ENCODE results near the gene PSPH.

The PSPH gene

DNA sequence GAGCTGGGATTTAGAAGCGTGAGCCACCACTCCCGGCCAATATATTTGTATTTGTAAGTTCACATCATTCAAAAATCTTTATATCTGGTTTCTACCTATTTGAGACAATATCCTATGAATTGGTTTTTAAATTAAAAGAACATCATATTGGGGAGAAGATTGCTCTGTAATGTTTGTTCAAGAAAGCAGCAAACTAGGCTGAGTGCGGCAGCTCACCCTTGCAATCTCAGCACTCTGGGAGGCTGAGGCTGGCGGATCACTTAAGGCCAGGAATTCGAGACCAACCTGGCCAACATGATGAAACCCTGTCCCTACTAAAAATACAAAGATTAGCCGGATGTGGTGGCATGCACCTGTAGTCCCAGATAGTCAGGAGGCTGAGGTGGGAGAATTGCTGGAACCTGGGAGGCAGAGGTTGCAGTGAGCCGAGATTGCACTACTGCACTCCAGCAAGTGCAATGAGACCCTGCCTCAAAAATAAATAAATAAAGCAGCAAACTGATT lies 77.4 kb downstream of the PSPH start:
- TF ChIP-seq, protein P1, sequence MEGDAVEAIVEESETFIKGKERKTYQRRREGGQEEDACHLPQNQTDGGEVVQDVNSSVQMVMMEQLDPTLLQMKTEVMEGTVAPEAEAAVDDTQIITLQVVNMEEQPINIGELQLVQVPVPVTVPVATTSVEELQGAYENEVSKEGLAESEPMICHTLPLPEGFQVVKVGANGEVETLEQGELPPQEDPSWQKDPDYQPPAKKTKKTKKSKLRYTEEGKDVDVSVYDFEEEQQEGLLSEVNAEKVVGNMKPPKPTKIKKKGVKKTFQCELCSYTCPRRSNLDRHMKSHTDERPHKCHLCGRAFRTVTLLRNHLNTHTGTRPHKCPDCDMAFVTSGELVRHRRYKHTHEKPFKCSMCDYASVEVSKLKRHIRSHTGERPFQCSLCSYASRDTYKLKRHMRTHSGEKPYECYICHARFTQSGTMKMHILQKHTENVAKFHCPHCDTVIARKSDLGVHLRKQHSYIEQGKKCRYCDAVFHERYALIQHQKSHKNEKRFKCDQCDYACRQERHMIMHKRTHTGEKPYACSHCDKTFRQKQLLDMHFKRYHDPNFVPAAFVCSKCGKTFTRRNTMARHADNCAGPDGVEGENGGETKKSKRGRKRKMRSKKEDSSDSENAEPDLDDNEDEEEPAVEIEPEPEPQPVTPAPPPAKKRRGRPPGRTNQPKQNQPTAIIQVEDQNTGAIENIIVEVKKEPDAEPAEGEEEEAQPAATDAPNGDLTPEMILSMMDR (conservative IDR thresholded peaks at IDR 0.05), result no peak
- TF ChIP-seq ZFX (IDR thresholded peaks at IDR 0.05), result no peak
- no peak overlapping the region for H3K27ac ChIP-seq

DNA sequence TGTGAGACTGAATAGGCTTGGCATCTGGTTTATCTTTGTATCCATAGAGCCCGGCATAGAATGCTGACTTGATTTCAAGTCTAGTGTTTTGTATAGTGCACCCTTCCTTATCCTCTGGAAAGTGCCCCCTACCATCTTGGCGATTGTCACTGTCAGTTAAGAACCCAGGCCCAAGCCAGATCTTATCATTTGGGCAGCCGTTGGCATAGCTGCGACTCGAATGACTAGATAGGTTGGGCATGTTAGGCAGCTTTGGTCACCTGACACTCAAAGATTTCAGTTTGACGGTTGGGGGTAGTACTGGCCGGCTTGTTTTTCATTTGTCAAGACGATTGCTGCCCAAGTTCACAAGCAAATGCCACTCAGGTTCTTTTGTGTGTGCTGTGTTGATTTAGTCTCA lies 80.3 kb downstream of the PSPH start:
- TF ChIP-seq ZFX (IDR thresholded peaks at IDR 0.05), result no peak
- TF ChIP-seq, protein P1 (conservative IDR thresholded peaks at IDR 0.05), result no peak
- H3K27ac ChIP-seq, result peak overlapping the region; percentile 15; the same call in 1 of the 2 replicates

DNA sequence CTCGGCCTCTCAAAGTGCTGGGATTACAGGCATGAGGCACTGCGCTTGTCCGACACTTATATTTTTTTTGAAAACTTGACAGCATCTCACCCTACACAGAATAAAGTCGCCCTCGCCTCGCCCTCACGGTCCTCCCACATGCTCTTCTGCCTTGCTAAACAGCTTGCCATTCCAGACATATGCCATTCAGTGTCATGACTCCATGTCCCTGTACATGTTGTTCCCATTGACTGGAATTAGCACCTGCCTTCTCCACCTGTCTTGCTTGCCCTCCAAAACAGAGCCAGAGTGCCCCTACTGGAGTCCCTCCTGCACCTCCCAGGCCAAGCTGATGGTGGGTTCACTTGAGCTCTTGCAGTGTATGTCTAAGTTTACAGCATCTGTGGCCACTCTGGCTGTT lies 80.7 kb downstream of the PSPH start:
- TF ChIP-seq ZFX (IDR thresholded peaks at IDR 0.05), result no peak
- TF ChIP-seq, protein P1 (conservative IDR thresholded peaks at IDR 0.05), result no peak
- H3K27ac ChIP-seq, result peak overlapping the region; percentile 15; the same call in 1 of the 2 replicates

DNA sequence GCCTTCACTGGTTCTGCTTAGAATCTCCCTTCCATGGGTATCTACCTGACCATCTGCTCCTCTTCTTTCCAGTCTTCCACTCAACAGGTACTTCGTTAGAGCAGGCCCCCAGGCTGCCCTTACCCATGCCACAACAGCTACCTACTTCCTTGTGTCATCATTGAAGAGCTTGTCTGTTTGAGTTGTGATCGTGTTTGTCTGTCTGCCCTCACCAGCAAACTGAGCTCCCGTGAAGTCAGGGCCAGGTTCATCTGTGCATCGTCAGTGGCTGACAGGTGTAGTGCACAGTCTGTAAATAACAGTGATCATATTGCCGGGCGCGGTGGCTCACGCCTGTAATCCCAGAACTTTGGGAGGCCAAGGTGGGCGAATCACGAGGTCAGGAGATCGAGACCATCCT lies 81.9 kb downstream of the PSPH start:
- TF ChIP-seq, protein P1 (conservative IDR thresholded peaks at IDR 0.05), result no peak
- no peak overlapping the region for H3K27ac ChIP-seq

DNA sequence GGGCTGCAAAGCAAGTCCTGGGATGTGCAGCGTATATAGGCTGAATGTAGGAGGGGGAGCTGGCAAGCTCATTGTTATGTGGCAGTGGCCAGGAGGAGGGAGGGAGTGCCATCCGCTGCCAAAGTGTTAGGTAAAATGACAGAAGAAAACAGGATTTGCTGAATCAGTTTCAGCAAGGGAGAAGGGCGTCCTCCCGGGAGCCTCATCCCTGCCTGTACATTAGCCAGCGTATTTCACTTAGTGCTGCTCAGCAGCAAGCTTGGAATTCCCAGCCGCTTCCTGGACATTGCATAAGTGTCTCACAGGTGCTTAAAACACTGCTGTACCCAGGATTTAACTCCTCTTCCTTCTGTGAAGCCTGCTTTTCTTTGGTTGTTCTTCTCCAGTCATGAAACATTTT lies 84.4 kb downstream of the PSPH start:
- H3K27ac ChIP-seq, result no peak overlapping the region
- TF ChIP-seq, protein P1 (conservative IDR thresholded peaks at IDR 0.05), result no peak
- no peak for TF ChIP-seq ZFX (IDR thresholded peaks at IDR 0.05)

DNA sequence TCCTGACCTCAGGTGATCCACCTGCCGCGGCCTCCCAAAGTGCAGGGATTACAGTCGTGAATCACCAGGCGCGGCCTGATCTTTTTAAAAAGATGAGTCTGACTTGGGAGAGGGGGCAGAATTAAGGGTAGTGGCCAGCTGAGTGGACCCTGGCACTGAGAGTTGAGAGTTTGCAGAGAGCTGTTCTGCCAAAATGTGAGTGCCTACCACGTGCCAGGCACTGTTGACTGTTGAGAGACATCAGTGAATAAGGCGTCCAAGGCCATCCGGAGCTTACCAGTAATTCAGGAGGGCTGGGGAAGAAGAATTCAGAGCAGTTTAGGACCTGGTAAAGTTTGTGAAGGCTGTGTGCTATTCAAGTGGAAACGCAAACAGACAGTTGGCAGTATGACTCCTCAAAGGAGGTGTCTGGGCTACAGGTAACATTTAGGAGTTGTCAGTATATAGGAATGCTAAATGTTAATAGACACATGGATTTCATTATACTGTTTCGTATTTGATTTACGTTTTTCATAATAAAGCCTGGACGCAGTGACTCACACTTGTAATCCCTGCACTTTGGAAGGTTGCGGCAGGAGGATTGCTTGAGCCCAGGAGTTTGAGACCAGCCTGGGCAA lies 85.3 kb downstream of the PSPH start:
- H3K27ac ChIP-seq, result peak overlapping the region; percentile 83
- TF ChIP-seq, protein P1 (conservative IDR thresholded peaks at IDR 0.05), result no peak
- TF ChIP-seq ZFX (IDR thresholded peaks at IDR 0.05), result no peak

DNA sequence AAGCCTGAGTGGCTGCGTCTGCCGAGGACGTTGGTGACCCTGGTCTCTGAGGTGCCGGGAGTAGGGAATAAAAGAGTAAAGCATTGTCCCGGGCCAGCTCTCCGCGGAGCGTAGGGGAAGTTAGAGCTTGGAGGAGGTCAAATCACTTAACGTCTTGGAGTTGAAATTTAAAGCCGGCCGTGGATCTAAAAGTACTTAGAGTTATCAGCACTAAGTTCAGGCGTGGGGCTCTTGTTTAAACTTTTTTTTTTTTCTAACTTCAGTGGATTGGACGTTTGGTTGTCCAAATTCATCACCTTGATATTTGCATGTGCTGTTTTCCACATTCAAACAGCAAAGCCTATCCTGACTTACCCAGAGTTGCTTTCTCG lies 86.2 kb downstream of the PSPH start:
- peak; percentile 84; the same call in 1 of the 2 replicates for TF ChIP-seq ZFX (IDR thresholded peaks at IDR 0.05)
- TF ChIP-seq, protein P1 (conservative IDR thresholded peaks at IDR 0.05), result no peak
- peak overlapping the region; percentile 83 for H3K27ac ChIP-seq
